Stimulated activated CD8-positive, alpha-beta memory T cell treated with anti-CD3 and anti-CD28 coated beads, Interleukin-4, amount 100 ng/mL, for 4 hours (primary cell): ENCODE data around the gene SPTBN2.
"Not testable (repeated sequence)": the region's sequence is repeated elsewhere in the genome, so short reads cannot be mapped to it uniquely, and the experiment has no call there.

ENCODE experiments used
- DNase-seq, 2 donors: peaks; one replicate each; pipeline ENCODE4 v3.0.0-alpha.2; 2020; ENCODE audit warnings: low read depth in 2 of 2, low spot score in 1 of 2

SPTBN2 gene

DNA sequence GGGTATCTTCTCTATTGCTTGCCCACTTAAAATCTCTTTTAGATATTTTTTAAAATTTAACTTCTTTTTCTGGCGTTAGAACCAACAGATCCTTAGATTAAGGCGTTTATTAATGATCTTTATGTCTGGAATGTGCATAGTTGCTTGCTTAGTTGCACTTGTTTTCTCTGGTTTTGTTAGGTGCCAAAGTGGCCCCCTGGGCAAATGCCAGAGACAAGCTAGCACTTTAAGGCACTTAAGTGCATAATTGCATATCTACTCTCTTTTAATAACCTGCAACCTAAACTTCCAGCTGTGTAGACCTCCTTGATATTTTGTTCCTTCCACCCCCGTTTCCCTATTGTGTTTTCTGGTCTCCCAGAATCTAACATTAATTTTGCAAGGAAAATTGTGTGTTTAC lies 87.2 kb downstream of the SPTBN2 start:
- DNase-seq = no peak

DNA sequence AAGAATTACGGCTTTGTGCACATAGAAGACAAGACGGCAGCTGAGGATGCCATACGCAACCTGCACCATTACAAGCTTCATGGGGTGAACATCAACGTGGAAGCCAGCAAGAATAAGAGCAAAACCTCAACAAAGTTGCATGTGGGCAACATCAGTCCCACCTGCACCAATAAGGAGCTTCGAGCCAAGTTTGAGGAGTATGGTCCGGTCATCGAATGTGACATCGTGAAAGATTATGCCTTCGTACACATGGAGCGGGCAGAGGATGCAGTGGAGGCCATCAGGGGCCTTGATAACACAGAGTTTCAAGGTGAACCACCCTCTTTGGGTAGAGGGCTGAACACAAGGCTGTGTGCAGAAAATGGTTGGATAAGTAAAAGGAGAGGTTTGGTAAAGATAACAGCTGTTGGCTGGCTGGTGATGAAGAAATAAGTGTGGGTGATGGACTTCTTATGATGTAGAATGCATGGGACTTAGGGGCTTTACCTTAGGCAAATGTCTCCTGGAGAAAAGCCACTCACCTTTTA lies 89.1 kb downstream of the SPTBN2 start:
- not testable (repeated sequence) for DNase-seq

DNA sequence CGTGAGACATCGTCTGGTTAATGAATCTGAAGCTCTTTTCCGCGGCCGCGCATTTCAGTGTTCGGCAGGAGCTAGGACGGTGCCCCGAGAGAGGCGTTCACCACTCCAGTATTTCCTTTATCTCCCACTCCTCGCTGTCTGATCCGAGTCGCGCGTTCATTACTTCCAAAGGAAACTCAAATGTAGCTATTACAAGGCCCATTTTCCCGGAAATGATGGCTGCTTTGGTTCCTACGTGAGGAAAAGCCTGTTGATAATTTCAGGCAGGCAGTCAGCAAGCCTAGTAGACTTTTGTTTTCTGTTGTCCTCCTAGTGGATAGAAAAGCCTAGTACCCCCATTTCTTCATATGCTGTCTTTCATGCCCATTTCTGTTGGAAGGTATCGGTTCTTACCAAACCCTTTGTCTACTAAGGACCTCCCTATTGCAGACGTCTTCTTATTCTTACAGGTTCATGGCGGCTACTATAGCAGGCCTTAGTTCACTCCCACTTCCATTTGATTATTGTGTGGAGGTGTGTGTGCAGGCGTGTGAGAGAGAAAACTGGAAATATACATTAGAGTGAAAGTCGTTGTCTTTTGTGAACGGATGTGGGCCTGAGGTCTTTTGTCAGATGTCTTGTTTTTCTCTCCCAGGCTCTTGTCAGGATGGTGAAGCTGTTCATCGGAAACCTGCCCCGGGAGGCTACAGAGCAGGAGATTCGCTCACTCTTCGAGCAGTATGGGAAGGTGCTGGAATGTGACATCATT lies 89.8 kb downstream of the SPTBN2 start:
- DNase-seq = no peak

DNA sequence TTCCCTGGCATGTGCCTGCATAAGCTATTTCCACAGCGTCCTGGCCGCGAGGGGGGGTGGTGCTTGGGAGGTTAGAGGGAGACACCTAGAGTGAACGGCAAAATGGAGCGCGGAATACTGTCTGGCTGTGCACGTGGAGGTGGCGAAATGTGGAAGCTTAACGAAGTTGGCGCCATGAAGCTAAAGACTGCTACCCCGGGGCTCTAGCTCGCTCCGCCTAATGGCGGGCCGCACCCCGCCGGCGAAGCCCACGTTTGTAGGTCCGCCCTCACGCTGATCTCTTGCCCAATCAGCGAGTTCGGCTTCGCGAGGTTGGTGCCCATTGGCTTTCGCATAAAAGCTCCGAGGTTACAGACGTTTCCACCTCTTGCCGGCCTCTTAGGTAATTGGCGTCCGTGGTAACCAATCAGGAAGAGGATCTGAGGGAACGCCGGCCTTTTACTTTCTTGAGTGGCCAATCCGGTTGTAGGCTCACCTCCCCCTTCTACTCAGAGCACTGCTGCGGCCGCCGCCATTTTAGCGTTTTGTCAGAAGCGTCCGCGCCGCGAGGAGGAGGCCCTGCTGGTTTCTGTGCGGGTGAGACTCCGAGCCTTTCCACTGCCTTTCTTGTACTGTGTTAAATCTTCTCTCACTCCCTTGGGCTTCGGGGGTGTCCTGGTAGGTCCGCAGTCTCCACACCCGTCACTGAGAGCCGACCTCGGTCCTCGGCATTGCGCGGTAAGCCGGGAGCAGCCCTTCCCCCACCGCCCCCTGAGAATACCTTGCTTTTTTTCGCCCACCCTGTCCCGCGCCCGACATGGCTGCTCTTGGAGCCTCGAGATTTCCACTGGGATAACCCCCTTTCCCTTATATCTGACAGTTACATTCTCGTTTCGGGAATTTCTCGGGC lies 90.6 kb downstream of the SPTBN2 start, which contains the start of gene RBM4:
RBM4 (plus strand) TSS at position 527 of the 889 bp plus-strand sequence. CDS start 1,009 bp downstream, outside the sequence.
- peak; percentile 87 to 92 for DNase-seq

DNA sequence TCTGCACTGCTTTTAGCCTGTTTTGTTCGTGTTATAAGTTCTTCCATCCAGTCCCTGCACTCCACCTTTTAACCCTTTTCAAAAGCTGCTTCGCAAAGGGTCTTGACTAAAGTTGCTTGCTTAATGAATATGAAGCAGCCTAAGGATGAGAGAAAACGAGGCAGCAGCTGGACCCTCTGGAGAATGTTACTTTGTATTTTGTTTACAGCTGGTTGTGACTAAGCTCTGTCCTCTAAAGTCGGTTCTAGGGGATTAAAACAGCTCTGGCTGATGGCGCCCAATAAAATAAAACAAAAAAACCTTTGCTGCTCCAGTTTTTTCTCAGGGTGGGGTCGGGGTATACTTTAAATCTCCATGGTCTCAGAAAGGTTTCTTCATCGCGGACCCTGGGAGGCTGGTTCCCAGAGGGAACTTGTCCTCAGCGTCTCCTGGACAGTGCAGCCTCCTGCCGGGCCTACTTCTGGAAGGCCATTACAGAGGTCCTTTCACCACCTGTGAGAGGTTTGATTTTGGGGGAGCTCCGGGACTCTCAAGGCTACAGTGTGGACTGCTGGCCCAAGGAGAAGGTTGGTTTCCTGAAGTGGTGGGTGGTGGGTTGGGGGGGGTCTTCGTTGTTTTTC lies 91.3 kb downstream of the SPTBN2 start:
- DNase-seq = no peak

DNA sequence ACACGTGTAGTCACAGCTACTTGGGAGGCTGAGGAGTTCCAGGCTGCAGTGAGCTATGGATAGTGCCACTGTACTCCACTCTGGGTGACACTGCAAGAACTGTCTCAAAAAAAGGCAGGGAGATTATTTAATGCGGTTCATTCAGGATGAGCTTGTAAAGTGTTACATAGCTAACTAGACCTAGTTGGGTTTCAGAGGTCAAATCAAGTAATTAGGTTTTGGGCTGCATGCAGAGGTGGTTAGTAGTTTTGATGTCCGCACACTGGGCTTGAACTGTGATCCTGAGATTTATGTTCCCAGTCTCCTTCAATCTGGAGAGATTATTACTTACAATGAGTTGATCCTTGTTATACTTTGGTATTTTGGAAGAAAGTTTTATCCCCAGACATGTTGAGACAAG lies 92.6 kb downstream of the SPTBN2 start:
- no peak for DNase-seq
